SK-N-SH treated with all-trans-retinoic acid at 6 μM for 48 hours (cell line): ENCODE results near the gene IGFBP2.

Experiments
- ATAC-seq: fragments of 200-7000 bp; cut with Tn5 transposase; 3 replicates; pipeline ENCODE4 v1.9.1; 2020; ENCODE audit warnings: mild to moderate bottlenecking, moderate library complexity
- CSDC2 ChIP-seq: fragments of 250-450 bp; sonication (Bioruptor Pico); IDR thresholded peaks from 2 replicates; pipeline ENCODE4 v1.5.0; 2020; ENCODE audit warnings: mild to moderate bottlenecking, moderate library complexity
- ESRRG ChIP-seq: fragments of 250-450 bp; sonication (Bioruptor Pico); IDR thresholded peaks from 2 replicates; pipeline ENCODE4 v1.6.1; 2021; ENCODE audit warnings: mild to moderate bottlenecking
- GLIS3 ChIP-seq: fragments of 250-450 bp; sonication (Bioruptor Pico); IDR thresholded peaks from 2 replicates; pipeline ENCODE4 v1.5.0; 2020; ENCODE audit warnings: mild to moderate bottlenecking, moderate library complexity
- ISL1 ChIP-seq: fragments of 250-450 bp; sonication (Bioruptor Pico); IDR thresholded peaks from 2 replicates; pipeline ENCODE4 v2.1.2; 2022; ENCODE audit warnings: mild to moderate bottlenecking, moderate library complexity
- OSR1 ChIP-seq: fragments of 250-450 bp; sonication (Bioruptor Pico); IDR thresholded peaks from 2 replicates; pipeline ENCODE4 v1.8.0; 2022; ENCODE audit warnings: moderate library complexity, mild to moderate bottlenecking, inconsistent platforms
- SNAI2 ChIP-seq: fragments of 250-450 bp; sonication (Bioruptor Pico); IDR thresholded peaks from 2 replicates; pipeline ENCODE4 v1.5.0; 2020; ENCODE audit warnings: mild to moderate bottlenecking, moderate library complexity
- TCF4 ChIP-seq: fragments of 250-450 bp; sonication (Bioruptor Pico); IDR thresholded peaks from 2 replicates; pipeline ENCODE4 v1.8.0; 2021; ENCODE audit warnings: mild to moderate bottlenecking, moderate library complexity, borderline replicate concordance
- ZC3H10 ChIP-seq: fragments of 250-450 bp; sonication (Bioruptor Pico); IDR thresholded peaks from 2 replicates; pipeline ENCODE4 v1.5.1; 2021; ENCODE audit warnings: mild to moderate bottlenecking, moderate library complexity
- ZFP30 ChIP-seq: fragments of 450-650 bp; formaldehyde crosslinking; IDR thresholded peaks from 2 replicates; pipeline ENCODE4 v1.5.0; 2022; ENCODE audit warnings: mild to moderate bottlenecking, moderate library complexity
- ZNF565 ChIP-seq: fragments of 450-650 bp; formaldehyde crosslinking; conservative IDR thresholded peaks from 2 replicates; pipeline ENCODE4 v1.5.0; 2020; ENCODE audit warnings: low read depth, mild to moderate bottlenecking, moderate library complexity
- ZNF8 ChIP-seq: fragments of 450-650 bp; formaldehyde crosslinking; IDR thresholded peaks from 2 replicates; pipeline ENCODE4 v1.5.0; 2020; ENCODE audit warnings: mild to moderate bottlenecking, moderate library complexity
- TF ChIP-seq, protein P1 (sequence below): fragments of 250-450 bp; sonication (Bioruptor Pico); IDR thresholded peaks from 2 replicates; pipeline ENCODE4 v1.5.0; 2020; ENCODE audit warnings: mild to moderate bottlenecking, moderate library complexity
- TF ChIP-seq, protein P2 (sequence below): fragments of 250-450 bp; sonication (Bioruptor Pico); IDR thresholded peaks from 2 replicates; pipeline ENCODE4 v1.5.1; 2021; ENCODE audit warnings: mild to moderate bottlenecking, moderate library complexity
- TF ChIP-seq, protein P3 (sequence below): fragments of 250-450 bp; sonication (Bioruptor Pico); IDR thresholded peaks from 2 replicates; pipeline ENCODE4 v1.8.0; 2021; ENCODE audit warnings: low read depth, mild to moderate bottlenecking, moderate library complexity, borderline replicate concordance
- TF ChIP-seq, protein P4 (sequence below): fragments of 250-450 bp; sonication (Bioruptor Pico); IDR thresholded peaks from 2 replicates; pipeline ENCODE4 v1.5.1; 2020; ENCODE audit warnings: low read depth, mild to moderate bottlenecking, moderate library complexity

The IGFBP2 gene

DNA sequence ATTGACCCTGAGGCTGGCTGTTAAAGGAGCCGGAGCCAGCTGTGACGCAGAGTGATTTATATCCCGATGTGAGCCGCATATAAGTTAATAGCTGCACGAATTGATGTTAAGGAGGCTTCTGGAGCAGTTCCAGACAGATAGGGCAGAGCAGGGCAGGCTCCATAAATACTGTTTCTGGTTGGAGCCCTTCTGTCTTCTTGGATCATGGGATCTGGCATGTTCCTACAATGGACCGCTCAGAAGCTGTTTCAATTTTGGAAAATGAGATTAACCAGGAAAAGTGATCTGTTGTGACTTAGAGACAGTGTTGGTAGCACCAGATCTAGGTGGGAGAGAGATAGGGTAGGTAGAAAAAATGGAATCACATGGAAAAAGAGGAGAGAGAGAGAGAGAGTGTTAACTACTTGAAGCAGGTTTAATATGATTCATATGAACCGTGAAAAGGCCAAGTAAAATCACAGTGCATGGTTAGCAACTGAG, 66.9 kb downstream of the IGFBP2 start:
- TF ChIP-seq ISL1 (CRISPR knock-in tag), result peak; percentile 87
- no peak for TF ChIP-seq ESRRG
- TF ChIP-seq, protein P1, sequence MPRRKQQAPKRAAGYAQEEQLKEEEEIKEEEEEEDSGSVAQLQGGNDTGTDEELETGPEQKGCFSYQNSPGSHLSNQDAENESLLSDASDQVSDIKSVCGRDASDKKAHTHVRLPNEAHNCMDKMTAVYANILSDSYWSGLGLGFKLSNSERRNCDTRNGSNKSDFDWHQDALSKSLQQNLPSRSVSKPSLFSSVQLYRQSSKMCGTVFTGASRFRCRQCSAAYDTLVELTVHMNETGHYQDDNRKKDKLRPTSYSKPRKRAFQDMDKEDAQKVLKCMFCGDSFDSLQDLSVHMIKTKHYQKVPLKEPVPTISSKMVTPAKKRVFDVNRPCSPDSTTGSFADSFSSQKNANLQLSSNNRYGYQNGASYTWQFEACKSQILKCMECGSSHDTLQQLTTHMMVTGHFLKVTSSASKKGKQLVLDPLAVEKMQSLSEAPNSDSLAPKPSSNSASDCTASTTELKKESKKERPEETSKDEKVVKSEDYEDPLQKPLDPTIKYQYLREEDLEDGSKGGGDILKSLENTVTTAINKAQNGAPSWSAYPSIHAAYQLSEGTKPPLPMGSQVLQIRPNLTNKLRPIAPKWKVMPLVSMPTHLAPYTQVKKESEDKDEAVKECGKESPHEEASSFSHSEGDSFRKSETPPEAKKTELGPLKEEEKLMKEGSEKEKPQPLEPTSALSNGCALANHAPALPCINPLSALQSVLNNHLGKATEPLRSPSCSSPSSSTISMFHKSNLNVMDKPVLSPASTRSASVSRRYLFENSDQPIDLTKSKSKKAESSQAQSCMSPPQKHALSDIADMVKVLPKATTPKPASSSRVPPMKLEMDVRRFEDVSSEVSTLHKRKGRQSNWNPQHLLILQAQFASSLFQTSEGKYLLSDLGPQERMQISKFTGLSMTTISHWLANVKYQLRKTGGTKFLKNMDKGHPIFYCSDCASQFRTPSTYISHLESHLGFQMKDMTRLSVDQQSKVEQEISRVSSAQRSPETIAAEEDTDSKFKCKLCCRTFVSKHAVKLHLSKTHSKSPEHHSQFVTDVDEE (CRISPR knock-in tag), result peak; percentile 83; the same call in 1 of the 2 replicates
- TF ChIP-seq TCF4, result peak; percentile 77
- TF ChIP-seq OSR1, result no peak
- no peak for TF ChIP-seq ZNF8 (CRISPR knock-in tag)
- TF ChIP-seq, protein P2, sequence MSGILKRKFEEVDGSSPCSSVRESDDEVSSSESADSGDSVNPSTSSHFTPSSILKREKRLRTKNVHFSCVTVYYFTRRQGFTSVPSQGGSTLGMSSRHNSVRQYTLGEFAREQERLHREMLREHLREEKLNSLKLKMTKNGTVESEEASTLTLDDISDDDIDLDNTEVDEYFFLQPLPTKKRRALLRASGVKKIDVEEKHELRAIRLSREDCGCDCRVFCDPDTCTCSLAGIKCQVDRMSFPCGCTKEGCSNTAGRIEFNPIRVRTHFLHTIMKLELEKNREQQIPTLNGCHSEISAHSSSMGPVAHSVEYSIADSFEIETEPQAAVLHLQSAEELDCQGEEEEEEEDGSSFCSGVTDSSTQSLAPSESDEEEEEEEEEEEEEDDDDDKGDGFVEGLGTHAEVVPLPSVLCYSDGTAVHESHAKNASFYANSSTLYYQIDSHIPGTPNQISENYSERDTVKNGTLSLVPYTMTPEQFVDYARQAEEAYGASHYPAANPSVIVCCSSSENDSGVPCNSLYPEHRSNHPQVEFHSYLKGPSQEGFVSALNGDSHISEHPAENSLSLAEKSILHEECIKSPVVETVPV, result no peak
- TF ChIP-seq, protein P3, sequence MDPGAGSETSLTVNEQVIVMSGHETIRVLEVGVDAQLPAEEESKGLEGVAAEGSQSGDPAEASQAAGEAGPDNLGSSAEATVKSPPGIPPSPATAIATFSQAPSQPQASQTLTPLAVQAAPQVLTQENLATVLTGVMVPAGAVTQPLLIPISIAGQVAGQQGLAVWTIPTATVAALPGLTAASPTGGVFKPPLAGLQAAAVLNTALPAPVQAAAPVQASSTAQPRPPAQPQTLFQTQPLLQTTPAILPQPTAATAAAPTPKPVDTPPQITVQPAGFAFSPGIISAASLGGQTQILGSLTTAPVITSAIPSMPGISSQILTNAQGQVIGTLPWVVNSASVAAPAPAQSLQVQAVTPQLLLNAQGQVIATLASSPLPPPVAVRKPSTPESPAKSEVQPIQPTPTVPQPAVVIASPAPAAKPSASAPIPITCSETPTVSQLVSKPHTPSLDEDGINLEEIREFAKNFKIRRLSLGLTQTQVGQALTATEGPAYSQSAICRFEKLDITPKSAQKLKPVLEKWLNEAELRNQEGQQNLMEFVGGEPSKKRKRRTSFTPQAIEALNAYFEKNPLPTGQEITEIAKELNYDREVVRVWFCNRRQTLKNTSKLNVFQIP (CRISPR knock-in tag), result no peak
- no peak for TF ChIP-seq SNAI2 (CRISPR knock-in tag)
- TF ChIP-seq GLIS3 (CRISPR knock-in tag), result peak; percentile 65; the same call in 1 of the 2 replicates
- no peak for TF ChIP-seq ZC3H10 (CRISPR knock-in tag)
- ATAC-seq, result peak; percentile 47

DNA sequence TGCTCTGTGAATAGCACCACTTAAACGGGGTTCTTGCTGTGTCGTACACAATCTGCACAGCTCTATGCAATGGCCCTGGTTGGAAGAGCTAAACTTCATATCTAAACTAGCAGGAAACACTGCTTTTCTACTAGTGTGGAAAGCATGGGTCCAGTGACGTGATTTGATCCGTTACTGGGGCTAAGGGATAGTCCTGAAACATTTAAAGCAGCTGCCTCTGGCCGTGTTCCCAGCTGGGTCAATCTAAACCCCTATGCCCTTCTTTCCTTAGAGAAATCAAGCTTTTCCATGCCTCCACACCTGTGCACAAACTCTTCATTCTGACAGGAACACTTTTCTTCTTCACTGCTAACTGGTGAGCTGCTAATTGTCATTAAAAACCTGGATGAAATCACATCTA, 67.6 kb downstream of the IGFBP2 start:
- TF ChIP-seq ZNF565 (CRISPR knock-in tag) (no peak), ZC3H10 (CRISPR knock-in tag) (no peak)
- TF ChIP-seq, protein P2, result no peak
- TF ChIP-seq, all 23 proteins: peak for 0
- peak; percentile 3; the same call in 2 of the 3 replicates for ATAC-seq

DNA sequence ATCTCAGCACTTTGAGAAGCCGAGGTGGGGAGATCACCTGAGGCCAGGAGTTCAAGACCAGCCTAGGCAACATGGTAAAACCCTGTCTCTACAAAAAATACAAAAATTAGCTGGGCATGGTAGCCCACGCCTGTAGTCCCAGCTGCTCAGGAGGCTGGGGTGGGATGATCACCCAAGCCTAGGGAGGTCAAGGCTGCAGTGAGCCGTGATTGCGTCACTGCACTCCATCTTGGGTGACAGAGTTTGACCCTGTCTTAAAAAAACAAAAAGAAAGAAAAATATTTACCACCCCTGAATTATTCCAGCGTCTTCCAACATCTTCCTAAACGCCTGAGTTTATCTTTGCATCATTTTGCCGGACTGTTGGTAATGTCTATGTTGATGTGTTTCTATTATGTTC, 68.3 kb downstream of the IGFBP2 start:
- no peak for ATAC-seq
- TF ChIP-seq, protein P4, sequence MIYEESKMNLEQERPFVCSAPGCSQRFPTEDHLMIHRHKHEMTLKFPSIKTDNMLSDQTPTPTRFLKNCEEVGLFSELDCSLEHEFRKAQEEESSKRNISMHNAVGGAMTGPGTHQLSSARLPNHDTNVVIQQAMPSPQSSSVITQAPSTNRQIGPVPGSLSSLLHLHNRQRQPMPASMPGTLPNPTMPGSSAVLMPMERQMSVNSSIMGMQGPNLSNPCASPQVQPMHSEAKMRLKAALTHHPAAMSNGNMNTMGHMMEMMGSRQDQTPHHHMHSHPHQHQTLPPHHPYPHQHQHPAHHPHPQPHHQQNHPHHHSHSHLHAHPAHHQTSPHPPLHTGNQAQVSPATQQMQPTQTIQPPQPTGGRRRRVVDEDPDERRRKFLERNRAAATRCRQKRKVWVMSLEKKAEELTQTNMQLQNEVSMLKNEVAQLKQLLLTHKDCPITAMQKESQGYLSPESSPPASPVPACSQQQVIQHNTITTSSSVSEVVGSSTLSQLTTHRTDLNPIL (CRISPR knock-in tag), result no peak
- TF ChIP-seq, protein P1 (CRISPR knock-in tag), result no peak
- TF ChIP-seq ZNF8 (CRISPR knock-in tag), result no peak
- TF ChIP-seq, all 23 proteins: peak for 0

DNA sequence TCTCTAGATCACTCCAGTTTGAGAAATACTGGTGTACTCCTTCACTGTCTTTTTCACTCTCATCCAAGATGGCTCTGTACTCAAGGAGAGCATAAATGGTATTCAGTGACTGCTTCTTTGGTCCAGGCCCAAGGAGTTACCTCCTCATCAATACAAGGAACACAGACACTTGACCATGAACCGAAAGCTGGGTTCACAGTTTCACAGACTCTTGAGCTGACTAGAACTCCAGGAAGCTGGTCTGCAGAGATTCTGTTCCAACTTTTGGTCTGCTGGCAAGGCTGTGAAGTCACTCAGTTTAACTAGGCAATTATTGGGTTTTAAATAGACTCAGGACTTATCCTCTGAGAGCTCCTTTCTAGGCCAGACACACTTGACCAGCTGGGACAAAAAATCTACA, 69.5 kb downstream of the IGFBP2 start:
- TF ChIP-seq, protein P4 (CRISPR knock-in tag), result no peak
- TF ChIP-seq GLIS3 (CRISPR knock-in tag) (no peak), ZFP30 (no peak), ZNF8 (CRISPR knock-in tag) (no peak), CSDC2 (CRISPR knock-in tag) (no peak)
- TF ChIP-seq, all 23 proteins: peak for 0
- no peak for ATAC-seq
